ENCODE results near the gene MYO7B. TPM values are rescaled to one million over a fixed set of nuclear protein-coding genes. Genes with fewer than 3 reads are reported as not detected.
"Not testable (repeated sequence)": the region's sequence is repeated elsewhere in the genome, so short reads cannot be mapped to it uniquely, and the experiment has no call there.

The MYO7B gene
- total RNA-seq, 1 donor from 2014 or later = 0.04 TPM

- TF ChIP-seq CTCF (IDR thresholded peaks at IDR 0.05; ENCODE audit: unreplicated experiment) = no peak
- Mint-ChIP-seq H3K9me3 (no peaks in the 10 kb centered on the region), H3K4me1 (no peaks in the 10 kb centered on the region), H3K36me3 (no peaks in the 10 kb centered on the region), H3K27ac (no peak overlapping the region), H3K27me3 (ENCODE audit: low read depth) (peaks cover 66% of the 10 kb centered on the region), H3K4me3 (no peak overlapping the region)
- DNase-seq (ENCODE audit: low spot score in 2 of 2, unreplicated experiment in 2 of 2) = no peak
Measured at GRCh38 chr2:127535918-127536317, 435 bp downstream of the MYO7B start.

GRCh38 chr2:127536707-127537541 is 1.4 kb downstream of the MYO7B start:
- H3K4me3 Mint-ChIP-seq = no peak overlapping the region
- no peaks in the 10 kb centered on the region for H3K36me3 Mint-ChIP-seq
- H3K27ac Mint-ChIP-seq = no peak overlapping the region
- no peaks in the 10 kb centered on the region for H3K9me3 Mint-ChIP-seq
- H3K27me3 Mint-ChIP-seq (ENCODE audit: low read depth) = peaks cover 72% of the 10 kb centered on the region
- TF ChIP-seq CTCF (IDR thresholded peaks at IDR 0.05; ENCODE audit: unreplicated experiment) = no peak
- no peaks in the 10 kb centered on the region for H3K4me1 Mint-ChIP-seq
- DNase-seq (ENCODE audit: low spot score in 2 of 2, unreplicated experiment in 2 of 2) = no peak

- H3K9me3 Mint-ChIP-seq = no peaks in the 10 kb centered on the region
- no peak overlapping the region for H3K4me3 Mint-ChIP-seq
- peaks cover 70% of the 10 kb centered on the region for H3K27me3 Mint-ChIP-seq (ENCODE audit: low read depth)
- DNase-seq (ENCODE audit: low spot score in 2 of 2, unreplicated experiment in 2 of 2) = no peak
- no peaks in the 10 kb centered on the region for H3K36me3 Mint-ChIP-seq
- no peak for TF ChIP-seq CTCF (IDR thresholded peaks at IDR 0.05; ENCODE audit: unreplicated experiment)
- H3K27ac Mint-ChIP-seq = no peak overlapping the region
- peaks cover 1% of the 10 kb centered on the region for H3K4me1 Mint-ChIP-seq
Measured at GRCh38 chr2:127537644-127538043, 2.2 kb downstream of the MYO7B start.

GRCh38 chr2:127541809-127542208 is 6.3 kb downstream of the MYO7B start:
- DNase-seq (ENCODE audit: low spot score in 2 of 2, unreplicated experiment in 2 of 2) = no peak
- no peak for TF ChIP-seq CTCF (IDR thresholded peaks at IDR 0.05; ENCODE audit: unreplicated experiment)
- H3K36me3 Mint-ChIP-seq = no peaks in the 10 kb centered on the region
- H3K4me3 Mint-ChIP-seq = no peak overlapping the region
- no peaks in the 10 kb centered on the region for H3K9me3 Mint-ChIP-seq
- no peak overlapping the region for H3K27ac Mint-ChIP-seq
- H3K27me3 Mint-ChIP-seq (ENCODE audit: low read depth) = peaks cover 59% of the 10 kb centered on the region
- peaks cover 3% of the 10 kb centered on the region for H3K4me1 Mint-ChIP-seq

GRCh38 chr2:127542231-127542630 is 6.7 kb downstream of the MYO7B start:
- no peak overlapping the region for H3K27ac Mint-ChIP-seq

GRCh38 chr2:127543013-127543501 is 7.6 kb downstream of the MYO7B start:
- not testable (repeated sequence) for H3K4me1 Mint-ChIP-seq; H3K27ac Mint-ChIP-seq; H3K9me3 Mint-ChIP-seq; H3K36me3 Mint-ChIP-seq; DNase-seq (ENCODE audit: low spot score in 2 of 2, unreplicated experiment in 2 of 2); H3K4me3 Mint-ChIP-seq
- peaks cover 58% of the 10 kb centered on the region for H3K27me3 Mint-ChIP-seq (ENCODE audit: low read depth)

More at GRCh38 chr2:127542231-127542630, 6.7 kb downstream of the MYO7B start:
- Mint-ChIP-seq H3K9me3 (no peaks in the 10 kb centered on the region), H3K36me3 (no peaks in the 10 kb centered on the region), H3K4me3 (no peak overlapping the region), H3K27me3 (ENCODE audit: low read depth) (peaks cover 60% of the 10 kb centered on the region), H3K4me1 (peaks cover 3% of the 10 kb centered on the region)
- no peak for DNase-seq (ENCODE audit: low spot score in 2 of 2, unreplicated experiment in 2 of 2)
- no peak for TF ChIP-seq CTCF (IDR thresholded peaks at IDR 0.05; ENCODE audit: unreplicated experiment)

Measured in mesothelial cell of epicardium (in vitro differentiated cells).